ENCODE data around the gene PSME2.

PSME2 gene

GRCh38 chr14:24185026-24185425, 38.6 kb upstream of the PSME2 start:
- ChIA-PET CTCF (interaction anchor here (0.9 to 2.2 kb wide), 2 partner anchors 24 to 112 kb away, joined by 5 to 8 read pairs; partner anchors contain the start of gene IRF9), POLR2A (interaction anchor here (0.5 to 1.0 kb wide), 2 partner anchors 14 to 91 kb away, joined by 3 to 8 read pairs; partner anchors contain the start of gene PCK2)
- H3K27ac ChIP-seq (ENCODE audit: extremely low read depth, low read depth, low read length): no peak overlapping the region
- TF ChIP-seq KLF7 (tag by site-specific recombination; IDR thresholded peaks at IDR 0.05; ENCODE audit: borderline replicate concordance) (no peak), TSHZ1 (tag by site-specific recombination; IDR thresholded peaks at IDR 0.05; ENCODE audit: borderline replicate concordance) (no peak), ZNF623 (tag by site-specific recombination; IDR thresholded peaks at IDR 0.05) (no peak), ZNF837 (tag by site-specific recombination; IDR thresholded peaks at IDR 0.05) (no peak), EGR2 (tag by site-specific recombination; IDR thresholded peaks at IDR 0.05; ENCODE audit: low read depth) (no peak), MEIS1 (CRISPR knock-in tag; IDR thresholded peaks at IDR 0.05; ENCODE audit: borderline replicate concordance) (no peak), ZNF529 (tag by site-specific recombination; IDR thresholded peaks at IDR 0.05; ENCODE audit: insufficient replicate concordance) (no peak)
- H3K4me1 ChIP-seq (ENCODE audit: control insufficient read depth, insufficient read depth, low read length): peaks cover 7% of the 10 kb centered on the region; the same call in 1 of the 2 replicates
- no peak overlapping the region for H3K4me3 ChIP-seq (ENCODE audit: low read depth, low read length)
- peaks cover 0 to 84% of the 10 kb centered on the region in 2 experiments; a peak in 2 of 3 replicates for H3K36me3 ChIP-seq (ENCODE audit: control insufficient read depth in 2 of 2, insufficient read depth in 1 of 2, low read length in 2 of 2)
- H3K9me3 ChIP-seq (ENCODE audit: control insufficient read depth, insufficient read depth, low read depth, low read length): no peaks in the 10 kb centered on the region

GRCh38 chr14:24184104-24184970, 37.9 kb upstream of the PSME2 start:
- Histone ChIP-seq H3K9me3 (ENCODE audit: control insufficient read depth, insufficient read depth, low read depth, low read length) (no peaks in the 10 kb centered on the region), H3K4me3 (ENCODE audit: low read depth, low read length) (no peak overlapping the region), H3K27ac (ENCODE audit: extremely low read depth, low read depth, low read length) (no peak overlapping the region), H3K36me3 (ENCODE audit: control insufficient read depth in 2 of 2, insufficient read depth in 1 of 2, low read length in 2 of 2) (peaks cover 0 to 85% of the 10 kb centered on the region in 2 experiments; a peak in 2 of 3 replicates), H3K4me1 (ENCODE audit: control insufficient read depth, insufficient read depth, low read length) (peaks cover 7% of the 10 kb centered on the region; the same call in 1 of the 2 replicates)
- TF ChIP-seq EGR2 (tag by site-specific recombination; IDR thresholded peaks at IDR 0.05; ENCODE audit: low read depth) (no peak), ZNF366 (tag by site-specific recombination; conservative IDR thresholded peaks at IDR 0.05) (no peak), YY2 (tag by site-specific recombination; IDR thresholded peaks at IDR 0.05) (no peak), ZSCAN16 (tag by site-specific recombination; IDR thresholded peaks at IDR 0.05) (no peak), KLF16 (tag by site-specific recombination; IDR thresholded peaks at IDR 0.05) (no peak), ZNF843 (tag by site-specific recombination; IDR thresholded peaks at IDR 0.05) (no peak), ZNF211 (tag by site-specific recombination; IDR thresholded peaks at IDR 0.05; ENCODE audit: low read depth) (no peak), ZNF121 (tag by site-specific recombination; IDR thresholded peaks at IDR 0.05) (no peak), PRDM1 (tag by site-specific recombination; IDR thresholded peaks at IDR 0.05) (no peak), ZNF585B (tag by site-specific recombination; IDR thresholded peaks at IDR 0.05) (no peak), KLF1 (tag by site-specific recombination; IDR thresholded peaks at IDR 0.05) (no peak), ZNF768 (tag by site-specific recombination; IDR thresholded peaks at IDR 0.05) (no peak), ZNF792 (tag by site-specific recombination; IDR thresholded peaks at IDR 0.05) (no peak)
- POLR2A ChIA-PET: no interaction called here
- CTCF ChIA-PET: interaction anchor here (2.2 kb wide), 1 partner anchor 23 kb away, joined by 8 read pairs; the partner anchor contains the start of gene IRF9
